HG03432 (cell line): Measurements from ENCODE around the gene PTGDR2.

Source experiments
- ATAC-seq: cut with Tn5 transposase; IDR thresholded peaks from one replicate; pipeline ENCODE4 v1.9.1; 2021; ENCODE audit warnings: mild to moderate bottlenecking, moderate library complexity; ENCODE audit not compliant: unreplicated experiment

Gene PTGDR2

DNA sequence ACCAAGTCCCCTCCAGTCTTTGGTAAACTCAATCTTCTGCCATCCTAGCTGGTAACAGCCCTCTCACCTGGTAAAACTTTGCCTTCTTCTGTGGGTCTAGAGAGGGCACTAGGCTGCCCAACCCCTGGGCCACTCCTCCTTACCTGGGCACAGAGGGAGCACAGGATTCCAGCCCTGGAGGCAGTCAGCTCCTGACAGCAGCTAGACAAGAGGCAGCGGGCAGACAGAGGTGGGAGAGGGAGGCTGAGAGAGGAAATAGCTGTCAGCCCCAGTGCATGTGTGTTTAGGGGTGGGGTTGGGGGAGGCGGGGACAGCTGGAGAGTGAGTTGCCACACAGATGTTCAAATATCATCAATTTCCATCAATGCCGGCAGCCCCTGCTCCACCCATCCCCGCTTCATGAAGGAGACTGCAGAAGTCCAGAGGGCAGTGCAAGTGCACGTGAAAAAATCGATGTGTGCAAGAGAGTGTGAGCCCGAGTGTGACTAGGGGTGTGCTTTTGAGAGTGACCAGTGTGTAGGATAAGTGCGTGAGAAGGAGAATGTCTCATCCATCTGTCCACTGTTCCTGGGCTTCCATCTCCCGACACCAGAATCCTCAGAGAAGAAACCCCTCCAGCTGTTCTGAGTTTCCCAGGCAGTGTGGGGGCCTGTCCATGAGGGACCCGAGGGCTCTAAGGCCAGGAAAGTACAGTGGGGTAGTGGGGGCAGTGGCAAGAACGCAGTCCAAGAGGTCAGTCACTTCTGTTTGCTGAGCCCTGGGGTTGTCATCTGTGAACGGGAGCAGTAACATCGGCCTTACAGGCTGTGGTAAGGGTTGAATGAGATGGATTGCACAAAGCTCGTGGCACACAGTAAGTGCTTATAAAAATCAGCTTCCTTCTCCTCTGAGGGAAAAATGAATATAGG is at the start of gene PTGDR2:
PTGDR2 (minus strand) TSS at position 225 of the 908 bp plus-strand sequence. CDS start 2,228 bp downstream, outside the sequence.
- ATAC-seq, result no peak

DNA sequence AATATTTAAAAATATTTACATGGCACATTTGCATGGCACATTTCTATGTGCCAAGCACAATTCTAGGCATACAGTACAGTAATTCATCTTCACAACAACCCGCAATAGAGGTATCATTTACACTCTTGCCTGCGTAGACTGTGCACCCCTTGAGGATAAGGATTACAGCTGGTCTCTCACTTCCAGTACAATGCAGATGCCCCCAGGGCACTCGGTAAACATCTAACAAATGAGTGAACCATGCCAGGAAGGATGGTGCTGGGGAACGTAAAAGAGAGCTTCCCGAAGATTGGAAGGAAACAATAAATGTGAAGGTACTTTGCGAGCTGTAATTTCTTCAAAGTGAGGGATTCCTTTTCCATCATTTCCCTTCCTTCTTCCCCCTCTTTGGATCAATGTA is 49.3 kb upstream of the PTGDR2 start:
- no peak for ATAC-seq

GRCh38 chr11:60902625-60903024 is 46.9 kb upstream of the PTGDR2 start:
- ATAC-seq, result no peak

GRCh38 chr11:60900673-60901404 is 45.1 kb upstream of the PTGDR2 start:
- no peak for ATAC-seq

- no peak for ATAC-seq
Observed at GRCh38 chr11:60899977-60900376, 44.2 kb upstream of the PTGDR2 start.

- no peak for ATAC-seq
Observed at GRCh38 chr11:60899046-60899936, 43.5 kb upstream of the PTGDR2 start.

- no peak for ATAC-seq
Observed at GRCh38 chr11:60897496-60897895, 41.7 kb upstream of the PTGDR2 start.

- ATAC-seq, result no peak
Observed at GRCh38 chr11:60895687-60896086, 39.9 kb upstream of the PTGDR2 start.

GRCh38 chr11:60891103-60891741 is 35.5 kb upstream of the PTGDR2 start:
- no peak for ATAC-seq

DNA sequence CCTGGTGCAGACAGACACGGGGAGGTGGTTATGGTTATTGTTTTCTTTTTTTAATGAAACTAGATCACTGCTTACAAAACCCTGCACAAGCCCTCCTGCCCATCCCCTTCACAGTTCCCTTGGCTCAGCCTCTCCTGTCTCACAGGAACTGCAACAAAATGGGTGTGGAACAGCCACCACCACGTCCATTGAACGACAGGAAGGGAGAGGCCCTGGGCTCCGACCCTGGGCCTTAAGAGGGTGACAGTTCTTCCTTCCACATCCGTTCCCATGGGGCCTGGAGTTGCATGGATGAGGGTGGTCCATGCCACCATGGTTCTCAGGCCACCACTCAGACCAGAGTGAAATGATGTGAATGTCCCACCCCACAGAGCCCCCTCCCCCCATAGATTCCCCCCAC is 34.9 kb upstream of the PTGDR2 start:
- ATAC-seq, result no peak

DNA sequence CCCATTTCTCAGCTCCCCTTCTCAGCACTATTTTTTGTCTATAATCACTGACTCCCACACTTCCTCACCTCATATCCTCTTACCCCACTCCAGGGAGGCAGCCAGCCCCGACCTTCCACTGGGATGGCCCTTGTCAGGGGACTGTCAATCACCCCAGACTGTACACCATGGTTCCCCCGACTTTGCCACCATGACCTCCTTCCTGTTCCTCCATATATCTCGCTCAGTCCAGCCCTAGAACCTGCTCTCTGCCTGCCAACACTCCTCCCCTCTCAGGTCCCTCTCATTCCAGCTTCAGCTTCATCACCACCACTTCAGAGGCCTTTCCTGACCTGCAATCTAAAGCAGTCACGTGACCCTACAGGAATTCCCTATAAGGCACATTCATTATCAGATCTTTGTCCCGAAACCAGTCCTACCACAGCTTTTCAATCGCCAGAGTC is 34.1 kb upstream of the PTGDR2 start:
- no peak for ATAC-seq

DNA sequence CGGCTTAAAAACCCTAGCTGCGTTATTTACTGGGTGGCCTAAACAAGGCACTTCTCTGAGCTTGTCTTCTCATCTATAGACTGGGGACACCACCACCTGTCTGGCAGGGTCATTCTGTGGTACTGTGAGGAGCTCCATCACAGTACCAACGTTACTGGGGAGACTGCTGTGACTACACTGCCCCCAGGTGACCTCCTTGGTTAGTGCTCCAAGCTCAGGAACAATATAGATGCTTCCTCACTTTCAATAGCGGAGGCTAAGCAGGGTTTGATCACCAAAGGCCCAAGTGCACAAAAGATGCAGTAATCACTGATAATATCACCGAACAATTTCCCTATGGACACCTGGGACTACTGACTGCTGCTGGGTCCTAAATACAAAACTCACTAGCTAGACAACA is 31.8 kb upstream of the PTGDR2 start:
- no peak for ATAC-seq

GRCh38 chr11:60880643-60881282 is 25.0 kb upstream of the PTGDR2 start:
- no peak for ATAC-seq

DNA sequence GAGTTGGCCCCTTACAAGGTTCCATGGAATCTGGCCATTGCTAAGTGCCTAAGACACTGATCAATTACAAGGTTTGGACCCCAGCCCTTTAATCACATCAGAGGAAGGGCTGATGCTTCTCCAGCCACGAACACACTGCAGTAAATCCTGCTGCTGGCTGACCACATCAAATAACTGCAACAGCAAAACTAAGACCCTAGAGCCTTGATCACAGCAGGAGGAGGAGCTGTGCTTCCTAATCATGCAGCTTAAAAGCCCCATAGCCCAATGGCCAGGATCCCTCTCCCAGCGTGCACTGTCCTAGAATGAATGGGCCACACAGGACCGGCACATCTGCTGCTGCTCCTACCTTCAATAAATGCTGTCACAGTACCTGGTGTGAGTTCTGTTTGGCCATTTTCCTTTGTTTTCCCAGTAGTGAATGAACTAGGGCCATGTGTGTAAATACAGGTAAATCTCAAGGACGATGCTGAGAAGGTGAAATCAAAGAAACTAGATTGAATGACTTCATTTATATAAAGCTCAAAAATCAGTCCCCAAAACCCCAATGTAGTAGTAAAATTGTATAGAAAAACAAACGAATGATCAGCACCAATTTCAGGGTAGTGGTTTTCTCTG is 24.3 kb upstream of the PTGDR2 start:
- no peak for ATAC-seq

DNA sequence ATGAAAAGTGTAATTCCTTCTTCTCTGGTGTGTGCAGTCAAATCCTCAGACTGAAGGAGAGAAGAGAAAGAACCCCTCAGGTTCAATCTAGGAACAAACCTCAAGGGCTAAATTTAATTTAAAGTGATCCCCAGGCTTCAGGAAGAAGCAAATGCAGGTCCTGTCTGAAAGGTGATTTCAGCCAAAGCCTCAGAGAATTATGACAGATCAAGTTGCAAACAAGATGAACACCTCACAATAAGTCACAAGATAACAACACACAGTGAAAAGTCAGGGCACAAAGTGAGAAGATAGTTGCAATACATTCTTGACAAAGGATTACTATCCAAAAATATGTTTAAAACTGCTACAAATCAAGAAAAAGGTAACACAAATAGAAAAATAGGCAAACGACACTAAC is 23.4 kb upstream of the PTGDR2 start:
- no peak for ATAC-seq

DNA sequence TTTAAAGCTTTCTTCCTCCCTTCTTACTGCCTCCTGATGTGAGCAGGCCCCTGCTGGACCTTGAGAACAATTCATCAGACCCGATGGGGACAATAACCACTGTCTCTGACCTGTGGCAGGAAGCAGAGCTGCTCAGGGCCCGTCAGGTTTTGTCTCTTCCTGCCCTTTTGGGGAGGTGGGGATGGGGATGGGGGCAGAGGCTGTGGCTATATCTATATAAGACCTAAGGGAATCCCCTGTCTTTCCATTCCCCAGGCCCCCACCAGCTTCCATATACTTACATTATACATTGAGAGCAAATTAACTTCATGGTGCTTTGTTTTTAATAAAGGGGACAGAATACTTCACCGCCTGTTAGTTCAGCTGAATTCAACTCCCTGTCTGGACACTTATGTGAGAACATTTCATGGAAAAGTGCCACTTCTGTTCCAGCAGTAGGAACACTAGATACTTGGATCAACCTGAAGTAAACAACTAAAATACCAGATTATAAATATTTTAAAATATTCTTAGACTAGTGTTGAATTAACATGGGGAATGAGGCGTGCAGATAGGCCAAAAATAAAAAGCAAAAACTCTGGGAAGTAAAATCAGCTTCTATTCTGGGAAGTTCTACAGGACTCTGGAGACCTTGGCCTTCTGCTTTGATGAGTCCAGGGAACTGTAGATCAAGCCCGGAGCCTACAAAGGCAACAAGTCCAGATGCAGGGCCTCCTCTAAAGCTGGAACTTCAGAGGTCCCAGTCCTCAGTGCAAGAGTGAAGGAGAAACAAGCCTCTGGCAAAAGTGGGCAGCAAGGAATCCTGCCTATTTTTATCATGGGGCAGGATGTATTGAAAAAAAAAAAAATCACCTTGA is 22.7 kb upstream of the PTGDR2 start:
- no peak for ATAC-seq

DNA sequence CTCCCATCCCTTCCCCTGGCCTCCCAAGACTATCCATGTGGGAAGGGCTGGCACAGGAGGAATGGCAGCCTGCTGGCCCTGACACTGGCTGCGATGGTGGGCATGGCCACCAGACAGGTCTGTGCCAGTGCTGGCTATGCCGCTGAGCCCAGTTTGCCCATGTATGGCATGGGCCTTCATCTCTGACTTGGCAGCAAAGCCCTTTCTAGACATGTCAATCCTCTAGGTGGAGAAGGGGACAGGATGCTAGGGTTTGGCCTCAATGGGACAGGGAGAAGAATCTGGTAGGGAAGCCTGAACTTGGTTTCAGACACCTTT is 20.4 kb upstream of the PTGDR2 start:
- no peak for ATAC-seq

- ATAC-seq, result no peak
Observed at GRCh38 chr11:60875366-60876167, 19.8 kb upstream of the PTGDR2 start.
